Measurements from ENCODE around the gene MYO18B.
"Not testable (repeated sequence)": the region's sequence is repeated elsewhere in the genome, so short reads cannot be mapped to it uniquely, and the experiment has no call there.

Gene MYO18B

GRCh38 chr22:25942115-25942855 lies 200.3 kb downstream of the MYO18B start:
- DNase-seq (ENCODE audit: low spot score): no peak

DNA sequence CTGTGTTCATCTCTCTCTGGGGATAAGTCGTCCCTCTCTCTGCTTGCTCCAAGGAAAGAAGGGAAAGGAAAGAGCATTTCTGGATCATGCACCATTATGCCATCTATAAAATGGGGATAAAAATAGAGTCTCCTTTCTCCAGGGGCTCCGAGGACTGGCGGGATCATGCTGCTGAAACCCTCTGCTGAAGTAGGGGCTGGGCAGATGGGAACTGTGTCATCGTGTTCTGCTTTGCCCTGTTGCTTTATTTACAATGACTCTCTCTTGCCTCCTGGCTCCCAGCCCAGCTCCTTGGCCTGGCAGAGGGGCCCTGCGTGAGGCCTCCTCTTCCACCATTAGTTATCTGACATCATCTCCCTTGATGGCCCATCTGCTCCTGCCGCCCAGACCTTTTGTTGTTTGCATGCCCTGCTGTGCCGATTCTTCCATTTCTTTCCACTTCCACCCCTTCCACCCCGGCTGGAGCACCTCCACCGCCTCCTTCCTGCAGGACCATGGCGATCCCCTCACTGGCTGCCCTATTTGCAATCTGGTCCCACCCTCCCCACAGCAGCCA lies 200.9 kb downstream of the MYO18B start:
- DNase-seq (ENCODE audit: low spot score): no peak

DNA sequence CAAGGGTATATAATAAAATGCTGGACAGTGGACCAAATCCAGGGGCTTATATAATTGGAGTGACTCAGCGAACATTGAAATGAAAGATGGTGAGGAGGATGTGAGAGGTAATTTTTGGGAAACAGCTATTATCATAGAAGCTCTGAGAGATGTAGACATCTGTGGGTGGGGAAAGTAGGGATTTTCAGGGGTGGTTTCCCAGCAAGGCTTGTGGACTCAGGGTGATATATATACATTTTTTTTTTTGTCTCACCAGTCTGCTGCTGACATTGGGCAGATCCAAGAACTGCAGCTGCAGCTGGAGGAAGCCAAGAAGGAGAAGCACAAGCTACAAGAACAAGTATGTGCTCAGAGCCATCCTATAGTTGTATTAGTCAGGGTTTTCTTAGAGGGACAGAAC lies 208.1 kb downstream of the MYO18B start:
- no peak for DNase-seq (ENCODE audit: low spot score)

- DNase-seq (ENCODE audit: low spot score): no peak
Observed at GRCh38 chr22:25953276-25953675, 211.3 kb downstream of the MYO18B start.

DNA sequence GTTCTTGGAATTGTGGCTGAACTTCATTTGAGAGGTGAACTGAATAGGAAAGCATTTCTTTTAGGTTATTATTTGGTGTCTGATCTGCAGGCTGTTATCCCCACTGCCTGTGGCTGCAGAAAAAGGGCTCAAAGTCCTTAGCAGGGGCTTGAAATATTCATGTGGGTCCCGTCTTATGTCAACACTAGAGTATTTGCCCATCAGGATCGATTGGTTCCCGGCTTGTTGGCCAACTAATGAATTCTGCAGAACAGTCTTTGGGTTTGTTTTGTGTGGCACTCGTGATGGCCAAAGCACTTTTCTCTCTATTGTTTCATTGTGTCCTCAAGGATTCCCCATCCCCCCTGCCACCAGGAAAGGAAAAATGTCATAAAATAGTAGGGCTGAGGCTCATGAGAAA lies 211.9 kb downstream of the MYO18B start:
- DNase-seq (ENCODE audit: low spot score): no peak

DNA sequence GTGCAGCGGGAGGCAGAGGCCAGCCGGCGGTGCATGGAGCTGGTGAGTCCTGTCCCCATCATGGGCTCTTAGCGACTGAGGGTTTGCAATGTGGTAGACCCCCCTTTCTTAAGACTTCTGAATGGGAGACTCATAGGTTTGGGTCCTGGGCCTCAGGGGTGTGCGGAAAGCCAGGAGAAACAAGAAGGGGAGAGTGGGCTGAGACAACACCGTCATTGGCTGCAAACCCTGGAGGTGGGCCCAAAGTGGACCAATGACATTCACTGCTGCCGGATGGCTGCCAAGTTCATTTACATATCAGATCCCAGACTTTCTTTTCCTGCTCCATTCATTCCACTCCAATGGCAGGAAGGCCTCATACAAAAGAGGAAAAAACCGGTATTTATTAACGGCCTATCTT lies 213.3 kb downstream of the MYO18B start:
- DNase-seq (ENCODE audit: low spot score): no peak

GRCh38 chr22:25956801-25957200 lies 214.8 kb downstream of the MYO18B start:
- no peak for DNase-seq (ENCODE audit: low spot score)

- no peak for DNase-seq (ENCODE audit: low spot score)
Observed at GRCh38 chr22:25959818-25960774, 218.1 kb downstream of the MYO18B start.

GRCh38 chr22:25961699-25962098 lies 219.7 kb downstream of the MYO18B start:
- DNase-seq (ENCODE audit: low spot score): no peak

- no peak for DNase-seq (ENCODE audit: low spot score)
Observed at GRCh38 chr22:25962711-25963110, 220.7 kb downstream of the MYO18B start.

- DNase-seq (ENCODE audit: low spot score): no peak
Observed at GRCh38 chr22:25964961-25965730, 223.2 kb downstream of the MYO18B start.

- DNase-seq (ENCODE audit: low spot score): no peak
Observed at GRCh38 chr22:25966448-25966913, 224.5 kb downstream of the MYO18B start.

DNA sequence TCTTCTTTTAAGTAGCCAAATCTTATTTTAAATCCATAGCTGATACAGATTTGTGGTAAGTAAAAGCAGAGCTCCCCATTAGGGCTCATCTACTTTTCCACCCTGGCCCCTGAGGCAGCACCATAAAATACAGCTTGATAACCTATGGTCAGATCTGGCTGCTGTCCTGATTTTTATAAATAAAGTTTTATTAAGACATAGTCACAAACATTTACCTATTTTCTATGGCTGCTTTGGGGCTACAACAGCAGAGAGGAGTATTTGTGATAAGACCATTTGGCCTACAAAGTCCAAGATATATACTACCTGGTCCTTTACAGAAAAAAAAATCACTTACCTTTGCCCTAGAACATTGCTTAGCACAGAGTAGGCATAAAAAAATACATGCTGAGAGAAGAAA lies 227.3 kb downstream of the MYO18B start:
- DNase-seq (ENCODE audit: low spot score): no peak

- DNase-seq (ENCODE audit: low spot score): no peak
Observed at GRCh38 chr22:25969901-25970300, 227.9 kb downstream of the MYO18B start.

DNA sequence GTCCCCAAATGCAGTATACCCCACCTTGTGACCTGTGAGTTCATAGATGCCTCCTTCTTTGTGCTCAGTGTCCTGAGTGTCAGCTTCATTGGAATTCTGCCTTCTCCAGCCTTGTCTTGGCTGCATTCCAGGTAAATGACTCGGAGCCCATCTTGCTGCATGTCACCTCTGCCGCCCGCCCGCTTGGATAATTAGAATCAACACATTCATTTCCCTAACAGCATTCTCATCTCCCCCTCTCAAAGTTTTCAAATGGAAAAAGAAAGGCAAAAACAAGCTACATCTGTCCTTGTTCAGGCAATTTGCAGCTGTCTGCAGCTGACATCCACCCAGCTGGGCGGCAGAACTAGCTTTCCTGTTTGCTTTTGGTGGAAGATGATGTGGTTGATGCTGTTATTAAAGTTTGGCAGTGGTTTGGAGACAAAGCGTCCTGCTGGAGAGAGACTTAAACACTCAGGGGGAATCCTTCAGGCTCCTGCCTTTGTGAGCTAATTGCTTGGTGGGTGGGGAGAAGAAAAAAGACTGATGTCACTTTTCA lies 228.5 kb downstream of the MYO18B start:
- DNase-seq (ENCODE audit: low spot score): no peak

DNA sequence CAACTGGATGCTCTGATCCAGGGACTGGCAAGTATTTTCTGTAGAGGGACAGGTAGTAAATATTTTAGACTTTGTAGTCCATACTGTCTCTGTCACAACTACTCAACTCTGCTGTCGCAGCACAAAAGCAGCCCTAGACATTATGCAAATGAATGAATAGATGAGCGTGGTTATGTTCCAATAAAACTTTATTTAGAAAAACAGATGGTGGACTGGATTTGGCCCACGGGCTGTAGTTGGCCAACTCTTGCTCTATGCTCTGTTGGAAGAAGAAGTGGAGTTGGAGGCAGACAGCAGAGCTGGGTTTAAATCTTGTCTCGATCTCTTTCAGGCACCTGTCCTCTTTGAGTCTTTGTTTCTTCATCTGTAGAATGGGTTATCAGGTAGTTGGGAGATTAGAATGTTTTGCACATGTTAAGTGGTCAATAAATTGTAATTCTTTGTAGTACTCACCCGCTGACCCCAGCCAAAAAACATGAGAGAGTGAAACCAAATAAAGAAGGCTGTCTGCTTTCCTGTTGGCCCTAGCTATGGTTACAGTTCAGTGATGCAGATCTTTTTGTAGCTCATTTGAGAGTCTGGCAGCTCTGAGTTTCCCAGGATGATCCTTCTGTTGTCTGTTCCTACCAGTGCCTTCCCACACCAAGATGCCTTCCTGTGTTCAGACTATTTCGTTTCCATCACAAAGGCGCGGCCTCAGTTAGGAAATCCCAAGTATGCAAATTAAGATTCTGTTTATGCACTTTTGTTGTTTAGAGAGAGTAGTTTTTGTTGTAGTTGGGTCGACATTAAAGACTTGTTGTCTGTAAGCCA lies 229.2 kb downstream of the MYO18B start:
- no peak for DNase-seq (ENCODE audit: low spot score)

DNA sequence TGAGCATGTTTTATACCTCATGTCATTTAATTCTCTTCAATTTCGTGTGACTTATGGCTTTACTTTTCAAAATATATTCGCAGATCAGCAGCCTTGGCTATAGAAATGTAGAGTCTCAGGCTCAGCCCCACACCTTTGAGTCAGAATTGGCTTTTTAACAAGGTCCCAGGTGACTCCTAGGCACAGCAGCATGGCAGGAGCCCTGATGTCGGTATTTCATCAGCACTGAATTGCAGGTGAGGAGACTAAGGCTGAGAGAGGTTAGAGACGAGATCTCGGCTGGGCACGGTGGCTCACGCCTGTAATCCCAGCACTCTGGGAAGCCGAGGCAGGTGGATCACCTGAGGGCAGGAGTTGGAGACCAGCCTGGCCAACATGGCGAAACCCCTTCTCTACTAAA lies 230.4 kb downstream of the MYO18B start:
- DNase-seq (ENCODE audit: low spot score): no peak

GRCh38 chr22:25976356-25976755 lies 234.4 kb downstream of the MYO18B start:
- no peak for DNase-seq (ENCODE audit: low spot score)

DNA sequence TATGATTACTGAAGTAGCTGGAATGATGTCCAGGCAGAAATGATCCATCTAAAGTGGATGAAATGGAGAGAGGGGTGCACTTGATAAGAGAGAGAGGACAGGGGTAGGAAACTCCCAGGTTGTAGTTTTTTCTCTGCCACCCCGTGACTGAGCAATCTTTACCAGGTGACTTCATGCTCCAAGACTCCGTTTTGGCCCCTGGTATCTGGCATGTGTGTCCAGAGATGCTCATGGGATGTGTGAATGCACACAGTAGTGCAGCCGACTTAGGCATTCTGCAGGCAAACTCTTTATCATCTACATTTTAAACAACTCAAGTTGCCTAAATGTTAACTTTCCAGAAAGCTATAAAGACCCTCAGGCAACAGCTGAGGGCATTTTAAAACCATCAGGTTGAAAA lies 238.0 kb downstream of the MYO18B start:
- no peak for DNase-seq (ENCODE audit: low spot score)

DNA sequence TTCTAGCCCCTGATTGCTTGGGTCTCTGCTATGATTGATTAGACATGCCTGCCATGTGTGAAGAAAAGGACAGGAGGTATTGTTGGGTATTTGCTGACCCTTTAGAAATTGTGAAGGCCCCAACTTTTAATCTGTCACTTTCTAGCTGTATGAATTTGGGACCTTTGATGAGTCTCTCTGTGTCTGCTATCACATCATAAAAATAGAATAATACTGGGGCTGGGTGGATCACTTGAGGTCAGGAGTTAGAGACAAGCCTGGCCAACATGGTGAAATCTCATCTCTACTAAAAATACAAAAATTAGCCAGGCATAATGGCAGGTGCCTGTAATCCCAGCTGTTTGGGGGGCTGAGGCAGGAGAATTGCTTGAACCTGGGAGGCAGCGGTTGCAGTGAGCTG lies 242.9 kb downstream of the MYO18B start:
- not testable (repeated sequence) for DNase-seq (ENCODE audit: low spot score)

DNA sequence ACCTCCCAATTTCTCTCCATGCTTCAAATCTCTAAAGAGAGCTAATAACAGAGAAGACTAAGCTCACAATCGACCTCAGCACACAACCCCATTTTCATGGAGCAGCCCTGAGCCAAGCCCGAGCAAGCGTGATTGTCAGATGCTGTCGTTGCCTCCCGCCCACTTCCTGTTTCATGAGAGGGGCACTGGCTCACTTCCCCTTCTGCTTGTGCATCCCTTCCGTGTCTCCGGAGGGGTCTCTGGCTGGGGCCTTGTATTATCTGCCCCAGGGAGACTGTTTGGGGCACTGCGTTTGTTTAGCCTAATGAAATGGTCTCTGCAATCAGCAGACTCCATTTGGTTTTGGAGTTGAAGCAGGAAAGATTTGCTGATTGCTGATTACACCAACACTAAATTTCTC lies 246.0 kb downstream of the MYO18B start:
- no peak for DNase-seq (ENCODE audit: low spot score)
